Right lobe of liver (tissue), 6 donors: Measurements from ENCODE around the gene EML2. TPM values are rescaled to one million over a fixed set of nuclear protein-coding genes. Genes with fewer than 3 reads are reported as not detected.

Source experiments
- ATAC-seq, 4 donors: fragments of 200-7000 bp; cut with Tn5 transposase; one replicate each; pipeline ENCODE4 v1.9.1; 2020; ENCODE audit warnings: mild to moderate bottlenecking in 4 of 4, moderate library complexity in 4 of 4
- DNase-seq, 3 donors: peaks; one replicate each; pipeline ENCODE4 v3.0.0-alpha.2; 2020
- H3K27ac ChIP-seq, 3 donors: fragments of 200-600 bp; one replicate each; pipeline ENCODE4 v1.8.0; 2022
- H3K27me3 ChIP-seq, 2 donors: fragments of 200-600 bp; one replicate each; pipeline ENCODE4 v1.8.0; 2022
- H3K36me3 ChIP-seq, 4 donors: fragments of 200-600 bp; sonication (generic) in 1 of 4; one replicate each; pipeline versions ENCODE4 v1.5.1 to v1.8.0; 2017 to 2022; ENCODE audit warnings: control low read depth in 1 of 4
- H3K4me1 ChIP-seq, 4 donors: fragments of 200-600 bp; sonication (generic) in 1 of 4; one replicate each; pipeline versions ENCODE4 v1.5.1 to v1.8.0; 2017 to 2022; ENCODE audit warnings: control low read depth in 1 of 4
- H3K4me3 ChIP-seq, 3 donors: fragments of 200-600 bp; one replicate each; pipeline ENCODE4 v1.8.0; 2022
- H3K9me3 ChIP-seq, 4 donors: fragments of 200-600 bp; sonication (generic) in 1 of 4; one replicate each; pipeline versions ENCODE4 v1.5.1 to v1.8.0; 2017 to 2022; ENCODE audit warnings: control low read depth in 1 of 4
- CTCF ChIP-seq, 4 donors: fragments of 200-600 bp in 3 of 4; fragments of 450-650 bp in 1 of 4; IDR thresholded peaks; one replicate each; pipeline versions ENCODE4 v1.5.1 to v1.8.0; 2016 to 2022; ENCODE audit warnings: antibody characterized with exemption in 4 of 4, mild to moderate bottlenecking in 2 of 4
- POLR2A ChIP-seq: fragments of 450-650 bp; IDR thresholded peaks from one replicate; pipeline ENCODE4 v1.6.1; 2017; ENCODE audit warnings: antibody characterized with exemption, mild to moderate bottlenecking
- WGBS: methylation state at CpG from one replicate; pipeline ENCODE4 v1.1.6; 2018; ENCODE audit warnings: low coverage, low lambda C conversion rate; ENCODE audit not compliant: insufficient coverage; ENCODE audit errors: missing lambda C conversion rate; 5-methylcytosine and 5-hydroxymethylcytosine counted together
- intact Hi-C, 2 donors: fragments of 100-400 bp; cut with DNase I; formaldehyde crosslinking; loops; one replicate each; pipeline versions ENCODE4 v1.11.2 to v1.14.1; 2022
- total RNA-seq, 6 experiments: library from RNA; depleted of rRNA in 2 of 6; stranded (reverse); fragments of >200 nt in 2 of 6; fragmentation: NEBNext Ultra II Directional in 3 of 6; extraction: Animal tissue kit (Norgen Biotek cat#: 25700) in 3 of 6; gene quantifications; one replicate each; pipeline versions ENCODE4 v1.1.0 to v1.2.4, GENCODE V29; 2016 to 2023
- donor health status: DM: no; HTN: yes; CAD: no.
- donor health status: DM: no; HTN: no; CAD: no.
- donor health status: DM: no; HTN: no; CAD: no.
- donor health status: DM: no; HTN: yes; CAD: no.
- donor health status: DM: no; HTN: yes; CAD: no.

Gene EML2
- total RNA-seq, 6 experiments from 2014 or later, result 12.6 to 19.7 (median 13.8) TPM

GRCh38 chr19:45591004-45591637 is 48.1 kb downstream of the EML2 start:
- Histone ChIP-seq H3K27me3 (no peaks in the 10 kb centered on the region), H3K27ac (no peak overlapping the region), H3K9me3 (no peaks in the 10 kb centered on the region), H3K4me1 (no peaks in the 10 kb centered on the region), H3K36me3 (no peaks in the 10 kb centered on the region), H3K4me3 (no peak overlapping the region)
- ATAC-seq, result peak; percentile 61 to 78 (median 70)
- no peak for TF ChIP-seq POLR2A
- TF ChIP-seq CTCF (IDR thresholded peaks at IDR 0.05), result peak; percentile 23 to 42 (median 30)
- peak; percentile 63 for DNase-seq
- 76% methylated on average over 23 of the region's 48 CpGs for WGBS
- intact Hi-C loops, result no loop called here

- H3K4me1 ChIP-seq, result no peaks in the 10 kb centered on the region
- no peaks in the 10 kb centered on the region for H3K36me3 ChIP-seq
- no peak for ATAC-seq
- H3K27ac ChIP-seq, result no peak overlapping the region
- 60% methylated on average over 6 of the region's 15 CpGs for WGBS
- TF ChIP-seq CTCF (IDR thresholded peaks at IDR 0.05) (no peak), POLR2A (no peak)
- no peak overlapping the region for H3K4me3 ChIP-seq
- intact Hi-C loops, result no loop called here
- no peaks in the 10 kb centered on the region for H3K27me3 ChIP-seq
- no peak for DNase-seq
- H3K9me3 ChIP-seq, result no peaks in the 10 kb centered on the region
Observed at GRCh38 chr19:45590300-45591003, 48.7 kb downstream of the EML2 start.

DNA sequence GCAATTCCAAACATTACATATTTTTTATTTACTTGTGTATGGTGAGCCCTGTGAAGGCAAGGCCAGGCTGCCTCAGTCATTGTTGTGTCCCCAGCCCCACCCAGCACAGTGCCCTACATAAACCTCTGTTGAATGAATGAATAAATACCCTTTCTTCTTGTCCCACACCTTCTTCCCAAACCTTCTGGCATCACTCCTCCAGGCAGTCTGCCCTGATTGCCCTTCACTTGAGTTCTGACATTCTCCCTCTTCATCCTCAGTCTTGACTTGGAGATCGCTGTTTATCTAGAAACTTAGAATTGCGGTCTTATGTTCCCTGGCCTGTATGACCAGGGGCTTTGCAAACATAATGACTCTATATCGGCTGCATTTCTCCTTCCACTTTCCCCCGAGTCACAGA is 49.4 kb downstream of the EML2 start:
- intact Hi-C loops, result no loop called here
- no peak for DNase-seq

DNA sequence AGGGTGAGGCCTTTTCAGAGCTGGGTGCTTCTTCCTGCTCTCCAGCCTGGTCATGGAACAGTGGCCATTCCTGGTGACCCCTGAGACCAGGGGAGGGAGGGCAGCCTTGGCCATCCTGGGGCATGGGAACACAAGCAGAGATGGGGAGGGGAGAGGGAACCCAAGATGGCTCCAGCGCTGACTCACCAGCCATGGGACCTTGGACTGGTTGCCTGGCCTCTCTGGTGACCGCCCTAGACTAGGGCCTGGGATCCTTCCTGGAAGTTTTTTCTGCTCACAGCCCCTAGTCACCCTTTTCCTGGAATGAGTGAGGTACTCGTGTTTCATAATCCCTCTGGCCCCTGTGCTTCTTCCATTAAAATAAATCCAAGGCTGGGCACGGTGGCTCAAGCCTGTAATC is 51.3 kb downstream of the EML2 start:
- Histone ChIP-seq H3K36me3 (no peaks in the 10 kb centered on the region), H3K4me3 (no peak overlapping the region), H3K4me1 (peaks cover 0 to 3% (median 0%) of the 10 kb centered on the region in 4 donors), H3K9me3 (no peaks in the 10 kb centered on the region), H3K27me3 (no peaks in the 10 kb centered on the region), H3K27ac (no peak overlapping the region)
- 59% methylated on average over 2 of the region's 4 CpGs for WGBS
- intact Hi-C loops, result no loop called here
- TF ChIP-seq POLR2A (no peak), CTCF (IDR thresholded peaks at IDR 0.05) (no peak)
- ATAC-seq, result no peak
- no peak for DNase-seq

More for the DNA sequence above, 49.4 kb downstream of the EML2 start:
- Histone ChIP-seq H3K9me3 (no peaks in the 10 kb centered on the region), H3K36me3 (no peaks in the 10 kb centered on the region), H3K27me3 (no peaks in the 10 kb centered on the region), H3K27ac (no peak overlapping the region), H3K4me3 (no peak overlapping the region), H3K4me1 (peaks cover 0 to 3% (median 0%) of the 10 kb centered on the region in 4 donors)
- TF ChIP-seq POLR2A (no peak), CTCF (IDR thresholded peaks at IDR 0.05) (no peak)
- WGBS, result 77% methylated on average over 4 of the region's 4 CpGs
- ATAC-seq, result no peak
